ENCODE results near the gene BBS2. TPM values are rescaled to one million over a fixed set of nuclear protein-coding genes. Genes with fewer than 3 reads are reported as not detected.

Gene BBS2
- total and polyA plus RNA-seq, 9 of the 15 experiments (the other 6 are each of a cell fraction or from before 2014, with no cell fraction given), result 4.2 to 22.7 (median 10.2) TPM

- in situ Hi-C loops (cut with MboI), result no loop called here
- peak overlapping the region; percentile 83 for H3K27ac ChIP-seq (ENCODE audit: extremely low read depth, low read depth, low read length)
- peak overlapping the region; percentile 93 to 94 for H3K9ac ChIP-seq (ENCODE audit: insufficient read depth in 1 of 2, low read depth in 2 of 2, low read length in 2 of 2)
- H3K9me3 ChIP-seq (replicated peaks; ENCODE audit: control insufficient read depth, insufficient read depth, low read depth, low read length), result no peaks in the 10 kb centered on the region
- 3% methylated on average over 29 of the region's 31 CpGs for WGBS (ENCODE audit: insufficient coverage, low coverage, missing lambda C conversion rate)
- H2AFZ ChIP-seq (ENCODE audit: low read depth, low read length), result peak overlapping the region; percentile 92
- H3K9me1 ChIP-seq (ENCODE audit: control insufficient read depth, insufficient read depth, low read length), result no peaks in the 10 kb centered on the region
- peak; percentile 29 for FAIRE-seq
- BruUV-seq (replicated peaks), result TSS peak; percentile 63
- peak; percentile 73 for ATAC-seq
- intact Hi-C loops (cut with micrococcal nuclease), result no loop called here
- DNase-seq (ENCODE audit: extremely low read depth in 1 of 4, low spot score in 3 of 4), result peak; percentile 23 to 71 (median 25)
- peaks cover 68% of the 10 kb centered on the region for H3K79me2 ChIP-seq (ENCODE audit: control insufficient read depth, insufficient read depth, low read length)
- H4K20me1 ChIP-seq (replicated peaks; ENCODE audit: control insufficient read depth, insufficient read depth, low read length), result peaks cover 18% of the 10 kb centered on the region
- ChIA-PET CTCF (ENCODE audit: low intra/inter-chr PET ratio) (no interaction called here), POLR2A (interaction anchor here (0.6 to 2.9 kb wide), 15 partner anchors 8 to 255 kb away, joined by 3 to 17 read pairs (median 4); no protein-coding TSS in a partner anchor)
- H3K4me1 ChIP-seq (replicated peaks in 1 of 2; ENCODE audit: control insufficient read depth in 2 of 2, insufficient read depth in 2 of 2, low read length in 2 of 2), result peaks cover 0 to 16% of the 10 kb centered on the region in 2 experiments; a peak in 4 of 5 replicates
- H3K36me3 ChIP-seq (ENCODE audit: control insufficient read depth, insufficient read depth, low read length), result peaks cover 55% of the 10 kb centered on the region
- peak overlapping the region; percentile 95 for H3K4me2 ChIP-seq (ENCODE audit: insufficient read depth, low read length)
- peak overlapping the region; percentile 89 for H3K4me3 ChIP-seq
- H3K27me3 ChIP-seq (ENCODE audit: control insufficient read depth in 2 of 2, insufficient read depth in 2 of 2, low read length in 2 of 2), result no peaks in the 10 kb centered on the region
- TF ChIP-seq NR4A1 (CRISPR knock-in tag; IDR thresholded peaks at IDR 0.05) (0 out of 2 replicates have a peak, but pooled peaks have one; percentile 70), NR4A1 (tag; IDR thresholded peaks at IDR 0.05) (no peak), BCOR (IDR thresholded peaks at IDR 0.05) (peak; percentile 96), ARHGAP35 (IDR thresholded peaks at IDR 0.05; ENCODE audit: partially characterized antibody) (no peak), SNRNP70 (optimal IDR thresholded peaks at IDR 0.05; ENCODE audit: low read depth, low read length) (no peak), ID3 (CRISPR knock-in tag; IDR thresholded peaks at IDR 0.05) (no peak), ID3 (tag; IDR thresholded peaks at IDR 0.05) (0 out of 2 replicates have a peak, but pooled peaks have one; percentile 29), CCNT2 (IDR thresholded peaks at IDR 0.05; ENCODE audit: borderline replicate concordance, extremely low read depth, insufficient read length, low read depth, low read length) (no peak), NFATC3 (IDR thresholded peaks at IDR 0.05) (no peak), CHD7 (IDR thresholded peaks at IDR 0.05; ENCODE audit: low read depth, low read length) (no peak)
These were observed 67.8 kb downstream of the BBS2 start for GRCh38 chr16:56451753-56452689.

All from K562 (cell line).